Activated CD4-positive, alpha-beta T cell treated with anti-CD3 and anti-CD28 coated beads, Interleukin-2, amount 10 ng/mL, durations not matched to agents 24 days and 14 days (primary cell): Measurements from ENCODE around the gene MOB3A. TPM values are rescaled to one million over a fixed set of nuclear protein-coding genes. Genes with fewer than 3 reads are reported as not detected.
A peak's percentile ranks its signal among the peaks of the same experiment; 100 is the strongest.

Experiments
- DNase-seq: peaks from one replicate; pipeline ENCODE4 v3.0.0; 2022
- H3K27ac Mint-ChIP-seq: one replicate; pipeline ENCODE4 v1.8.0; 2022; ENCODE audit warnings: mild to moderate bottlenecking, mixed read lengths
- H3K27me3 Mint-ChIP-seq: one replicate; pipeline ENCODE4 v1.8.0; 2022; ENCODE audit warnings: mixed read lengths
- H3K36me3 Mint-ChIP-seq: one replicate; pipeline ENCODE4 v1.8.0; 2022; ENCODE audit warnings: low read depth, mild to moderate bottlenecking, mixed read lengths
- H3K4me1 Mint-ChIP-seq: one replicate; pipeline ENCODE4 v1.8.0; 2021; ENCODE audit warnings: mixed read lengths
- H3K4me3 Mint-ChIP-seq: one replicate; pipeline ENCODE4 v1.8.0; 2022; ENCODE audit warnings: mild to moderate bottlenecking, moderate library complexity, mixed read lengths
- H3K9me3 Mint-ChIP-seq: one replicate; pipeline ENCODE4 v1.8.0; 2021; ENCODE audit warnings: mixed read lengths
- intact Hi-C: fragments of 100-400 bp; cut with micrococcal nuclease; formaldehyde crosslinking; loops from one replicate; pipeline ENCODE4 v1.15.1; 2023
- total RNA-seq: library from RNA; stranded (reverse); gene quantifications from 2 replicates; pipeline ENCODE4 v1.2.3, GENCODE V29; 2022

Gene MOB3A
- total RNA-seq, 1 donor from 2014 or later: 185 TPM

DNA sequence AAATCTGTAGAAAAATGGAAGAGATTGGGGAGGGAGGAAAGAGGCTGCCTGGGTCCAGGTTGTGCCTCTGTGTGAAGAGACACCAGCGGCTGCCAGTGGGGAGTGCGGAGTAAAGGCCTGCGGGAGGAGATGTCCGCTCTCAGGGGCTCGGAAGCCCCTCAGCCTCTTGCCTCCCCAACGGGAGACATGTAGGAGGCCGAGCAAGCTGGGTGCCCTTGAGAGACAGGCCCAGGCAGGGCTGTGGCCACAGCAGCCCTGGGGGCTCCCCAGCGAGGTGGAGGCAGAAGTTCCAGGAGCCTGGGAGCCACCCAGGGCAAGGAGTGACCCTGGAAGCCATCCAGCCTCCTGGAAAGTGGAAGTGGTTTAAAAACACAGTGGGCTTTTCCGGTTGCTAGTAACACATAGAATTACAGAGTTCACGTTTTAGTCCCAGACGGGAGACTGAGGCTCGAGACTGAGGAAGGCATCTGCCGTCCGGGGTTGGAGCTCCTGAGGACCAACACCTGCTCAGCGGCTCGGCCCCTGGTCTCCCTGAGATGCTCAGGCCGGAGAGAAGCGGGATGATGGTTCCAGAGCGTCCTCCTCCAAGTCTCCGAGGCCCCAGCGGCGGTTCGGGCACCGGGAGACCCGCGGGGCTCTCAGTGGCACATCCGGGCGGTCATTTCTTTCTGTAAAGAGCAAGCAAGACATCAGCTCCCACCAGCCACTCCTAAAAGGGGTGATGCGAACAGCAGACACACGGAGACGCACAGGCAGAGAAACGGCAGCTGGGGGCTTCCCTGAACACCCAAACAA is 23.2 kb downstream of the MOB3A start:
- DNase-seq: no peak
- peaks cover 63% of the 10 kb centered on the region for H3K36me3 Mint-ChIP-seq
- H3K4me3 Mint-ChIP-seq: no peak overlapping the region
- H3K27me3 Mint-ChIP-seq: no peaks in the 10 kb centered on the region
- no peaks in the 10 kb centered on the region for H3K9me3 Mint-ChIP-seq
- H3K27ac Mint-ChIP-seq: peak overlapping the region; percentile 62
- peaks cover 17% of the 10 kb centered on the region for H3K4me1 Mint-ChIP-seq
- intact Hi-C loops: no loop called here

DNA sequence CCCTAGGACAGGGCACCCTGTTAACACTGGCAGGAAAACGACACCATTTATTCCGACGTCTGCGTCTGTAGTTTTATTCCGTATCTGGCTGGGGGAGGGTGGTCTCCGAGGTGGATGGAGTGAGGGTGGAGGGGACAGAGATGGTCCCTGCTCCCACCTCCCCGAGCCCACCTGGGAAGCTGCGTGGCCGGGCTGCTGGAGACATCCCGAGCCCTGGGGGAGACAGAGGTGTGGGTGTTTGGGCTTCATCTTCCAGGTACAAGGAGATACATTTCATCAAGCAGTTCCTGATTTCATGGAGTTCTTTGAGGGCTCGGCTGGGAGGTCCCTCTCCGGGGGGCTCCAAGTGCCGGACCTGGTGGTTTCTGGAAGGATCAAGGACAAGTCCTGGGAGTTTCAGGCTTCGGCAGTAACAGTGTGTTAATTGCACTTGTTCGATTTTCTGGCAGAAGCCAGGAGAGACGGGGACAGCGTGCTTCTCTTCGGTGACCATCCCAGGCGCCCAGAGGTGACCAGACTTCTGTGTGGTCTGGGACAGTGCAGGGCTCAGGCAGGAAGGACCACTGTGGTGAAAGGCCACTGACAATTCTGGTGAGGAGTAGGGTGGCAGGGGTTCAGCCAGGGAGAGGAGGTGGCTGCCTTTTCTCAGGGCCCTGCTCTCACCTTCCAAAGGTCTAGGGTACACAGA is 25.0 kb downstream of the MOB3A start:
- no peak for DNase-seq
- intact Hi-C loops: no loop called here
- peaks cover 17% of the 10 kb centered on the region for H3K4me1 Mint-ChIP-seq
- peak overlapping the region; percentile 56 for H3K27ac Mint-ChIP-seq
- peaks cover 50% of the 10 kb centered on the region for H3K36me3 Mint-ChIP-seq
- H3K27me3 Mint-ChIP-seq: no peaks in the 10 kb centered on the region
- H3K4me3 Mint-ChIP-seq: no peak overlapping the region
- no peaks in the 10 kb centered on the region for H3K9me3 Mint-ChIP-seq

DNA sequence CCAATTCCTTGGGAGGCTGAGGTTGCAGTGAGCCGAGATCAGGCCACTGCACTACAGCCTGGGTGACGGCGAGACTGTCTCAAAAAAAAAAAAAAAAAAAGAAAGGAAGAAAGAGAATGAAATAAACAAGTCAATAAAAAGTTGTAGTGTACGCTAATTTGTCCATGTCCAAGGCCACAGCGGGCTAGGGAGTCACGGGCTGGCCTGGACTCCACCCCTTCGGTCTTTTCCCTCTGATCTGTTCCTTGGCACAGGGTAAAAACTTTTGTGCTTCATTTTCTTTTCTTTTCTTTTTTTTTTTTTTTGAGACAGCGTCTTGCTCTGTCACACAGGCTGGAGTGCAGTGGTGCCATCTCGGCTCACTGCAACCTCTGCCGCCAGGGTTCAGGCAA is 25.7 kb downstream of the MOB3A start:
- Mint-ChIP-seq H3K27ac (no peak overlapping the region), H3K4me3 (no peak overlapping the region), H3K4me1 (peaks cover 17% of the 10 kb centered on the region), H3K9me3 (no peaks in the 10 kb centered on the region), H3K27me3 (no peaks in the 10 kb centered on the region), H3K36me3 (peaks cover 46% of the 10 kb centered on the region)
- no peak for DNase-seq
- intact Hi-C loops: no loop called here

- DNase-seq: peak; percentile 59
- Mint-ChIP-seq H3K4me3 (no peak overlapping the region), H3K27me3 (no peaks in the 10 kb centered on the region), H3K9me3 (no peaks in the 10 kb centered on the region), H3K27ac (peak overlapping the region; percentile 29), H3K4me1 (peaks cover 15% of the 10 kb centered on the region), H3K36me3 (peaks cover 11% of the 10 kb centered on the region)
- intact Hi-C loops: no loop called here
Measured at GRCh38 chr19:2064788-2065524, 31.2 kb downstream of the MOB3A start.

DNA sequence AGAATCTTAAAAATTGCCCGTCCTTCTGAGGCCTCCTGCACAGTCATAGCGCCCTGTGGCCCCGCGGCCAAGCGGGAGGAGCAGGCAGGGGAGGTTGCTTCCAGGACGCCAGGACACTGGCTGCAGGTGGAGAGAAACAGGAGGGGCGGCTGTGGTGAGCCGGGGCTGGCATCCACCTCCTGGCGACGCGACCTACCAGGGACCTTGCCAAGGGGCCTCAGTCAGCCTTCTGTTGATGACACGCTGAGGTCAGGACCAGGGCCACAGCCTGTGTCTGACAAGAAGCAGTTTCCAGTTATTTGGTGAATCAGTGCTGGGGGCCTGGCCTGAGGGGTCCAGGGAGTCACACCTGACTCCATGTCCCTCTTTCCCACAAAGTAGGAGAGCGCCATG is 31.7 kb downstream of the MOB3A start:
- H3K27me3 Mint-ChIP-seq: no peaks in the 10 kb centered on the region
- H3K36me3 Mint-ChIP-seq: peaks cover 7% of the 10 kb centered on the region
- H3K4me1 Mint-ChIP-seq: peaks cover 11% of the 10 kb centered on the region
- peak overlapping the region; percentile 54 for H3K27ac Mint-ChIP-seq
- no peaks in the 10 kb centered on the region for H3K9me3 Mint-ChIP-seq
- peak; percentile 59 for DNase-seq
- intact Hi-C loops: no loop called here
- no peak overlapping the region for H3K4me3 Mint-ChIP-seq

- H3K4me1 Mint-ChIP-seq: peaks cover 14% of the 10 kb centered on the region
- no peak for DNase-seq
- H3K4me3 Mint-ChIP-seq: no peak overlapping the region
- H3K27me3 Mint-ChIP-seq: no peaks in the 10 kb centered on the region
- no peak overlapping the region for H3K27ac Mint-ChIP-seq
- H3K9me3 Mint-ChIP-seq: no peaks in the 10 kb centered on the region
- H3K36me3 Mint-ChIP-seq: peaks cover 5% of the 10 kb centered on the region
- intact Hi-C loops: no loop called here
Measured at GRCh38 chr19:2063824-2064223, 32.3 kb downstream of the MOB3A start.

GRCh38 chr19:2062770-2063169 is 33.4 kb downstream of the MOB3A start:
- Mint-ChIP-seq H3K4me3 (peak overlapping the region; percentile 90), H3K4me1 (peaks cover 17% of the 10 kb centered on the region), H3K27ac (peak overlapping the region; percentile 73), H3K9me3 (no peaks in the 10 kb centered on the region), H3K27me3 (no peaks in the 10 kb centered on the region), H3K36me3 (no peaks in the 10 kb centered on the region)
- DNase-seq: no peak
- intact Hi-C loops: no loop called here

DNA sequence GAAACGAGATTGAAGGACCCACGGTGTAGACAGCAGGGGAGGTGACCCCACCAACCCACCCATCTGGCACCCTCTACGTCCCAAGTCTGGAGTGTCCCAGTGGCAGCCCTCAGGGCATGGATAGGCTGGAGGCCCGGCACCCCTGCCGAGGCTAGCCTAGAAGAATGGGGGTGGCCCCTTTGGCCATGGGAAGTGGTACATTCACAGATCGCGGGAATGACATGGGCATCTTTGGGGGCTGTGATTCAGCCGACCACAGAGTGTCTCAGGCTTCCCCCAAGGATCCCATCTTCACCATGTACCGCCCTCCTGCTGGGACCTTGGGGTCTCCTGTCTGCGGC is 33.8 kb downstream of the MOB3A start:
- H3K36me3 Mint-ChIP-seq: no peaks in the 10 kb centered on the region
- H3K4me1 Mint-ChIP-seq: peaks cover 17% of the 10 kb centered on the region
- no peak for DNase-seq
- no peaks in the 10 kb centered on the region for H3K9me3 Mint-ChIP-seq
- H3K27me3 Mint-ChIP-seq: no peaks in the 10 kb centered on the region
- H3K27ac Mint-ChIP-seq: peak overlapping the region; percentile 91
- intact Hi-C loops: no loop called here
- H3K4me3 Mint-ChIP-seq: peak overlapping the region; percentile 90

- no peaks in the 10 kb centered on the region for H3K9me3 Mint-ChIP-seq
- DNase-seq: peak; percentile 100
- intact Hi-C loops: loop anchor here (1.0 to 2.0 kb wide), 4 partner anchors 19 to 43 kb away; partner anchors contain the start of genes IZUMO4 and MOB3A
- no peaks in the 10 kb centered on the region for H3K36me3 Mint-ChIP-seq
- peaks cover 20% of the 10 kb centered on the region for H3K4me1 Mint-ChIP-seq
- H3K27ac Mint-ChIP-seq: peak overlapping the region; percentile 91
- peak overlapping the region; percentile 90 for H3K4me3 Mint-ChIP-seq
- H3K27me3 Mint-ChIP-seq: no peaks in the 10 kb centered on the region
Measured at GRCh38 chr19:2061495-2062388, 34.4 kb downstream of the MOB3A start.

GRCh38 chr19:2060884-2061494 is 35.1 kb downstream of the MOB3A start:
- Mint-ChIP-seq H3K4me1 (peaks cover 24% of the 10 kb centered on the region), H3K9me3 (no peaks in the 10 kb centered on the region), H3K4me3 (peak overlapping the region; percentile 96), H3K27ac (peak overlapping the region; percentile 98), H3K27me3 (no peaks in the 10 kb centered on the region), H3K36me3 (no peaks in the 10 kb centered on the region)
- no peak for DNase-seq
- intact Hi-C loops: loop anchor here (1.0 to 2.0 kb wide), 5 partner anchors 9 to 42 kb away; partner anchors contain the start of genes IZUMO4 and MOB3A

- Mint-ChIP-seq H3K4me1 (peaks cover 34% of the 10 kb centered on the region), H3K27ac (peak overlapping the region; percentile 98), H3K36me3 (no peaks in the 10 kb centered on the region), H3K9me3 (no peaks in the 10 kb centered on the region), H3K27me3 (no peaks in the 10 kb centered on the region), H3K4me3 (peak overlapping the region; percentile 96)
- peak; percentile 63 for DNase-seq
- intact Hi-C loops: loop anchor here (1.0 to 2.0 kb wide), 2 partner anchors 7 to 41 kb away; no protein-coding TSS in a partner anchor
Measured at GRCh38 chr19:2059422-2060201, 36.5 kb downstream of the MOB3A start.
